Spleen (tissue), 11 donors: Measurements from ENCODE around the gene FHIT. TPM values are rescaled to one million over a fixed set of nuclear protein-coding genes. Genes with fewer than 3 reads are reported as not detected.
"Not testable (repeated sequence)": the region's sequence is repeated elsewhere in the genome, so short reads cannot be mapped to it uniquely, and the experiment has no call there.

ENCODE experiments used
- DNase-seq: peaks from one replicate; pipeline ENCODE4 v3.0.0-alpha.2; 2020
- H3K27ac ChIP-seq, 8 donors: fragments of 200-600 bp; sonication (generic) in 7 of 8; 1 replicate in 4 of 8; 2 replicates in 4 of 8; pipeline versions ENCODE4 v1.5.0 to v1.8.0; 2016 to 2021; ENCODE audit warnings: inconsistent platforms in 4 of 8, mild to moderate bottlenecking in 4 of 8, moderate library complexity in 1 of 8
- H3K27me3 ChIP-seq, 7 donors: fragments of 200-600 bp; sonication (generic) in 6 of 7; replicated peaks in 1 of 7; 1 replicate in 4 of 7; 2 replicates in 3 of 7; pipeline versions ENCODE4 v1.5.0 to v1.8.0; 2016 to 2021; ENCODE audit warnings: inconsistent platforms in 3 of 7, mild to moderate bottlenecking in 1 of 7
- H3K36me3 ChIP-seq, 6 donors: fragments of 200-600 bp; sonication (generic) in 5 of 6; 1 replicate in 4 of 6; 2 replicates in 2 of 6; pipeline versions ENCODE4 v1.5.0 to v1.8.0; 2016 to 2021; ENCODE audit warnings: inconsistent platforms in 2 of 6
- H3K4me1 ChIP-seq, 6 donors: fragments of 200-600 bp; sonication (generic) in 5 of 6; 1 replicate in 3 of 6; 2 replicates in 3 of 6; pipeline versions ENCODE4 v1.5.0 to v1.8.0; 2016 to 2021; ENCODE audit warnings: inconsistent platforms in 3 of 6
- H3K4me3 ChIP-seq, 8 donors: fragments of 200-600 bp; sonication (generic) in 7 of 8; 1 replicate in 4 of 8; 2 replicates in 4 of 8; pipeline versions ENCODE4 v1.5.0 to v1.8.0; 2016 to 2021; ENCODE audit warnings: inconsistent platforms in 4 of 8, mild to moderate bottlenecking in 4 of 8, moderate library complexity in 2 of 8
- H3K9me3 ChIP-seq, 8 donors: fragments of 200-600 bp; sonication (generic) in 7 of 8; 1 replicate in 4 of 8; 2 replicates in 4 of 8; pipeline versions ENCODE4 v1.5.0 to v1.8.0; 2016 to 2021; ENCODE audit warnings: inconsistent platforms in 4 of 8
- CTCF ChIP-seq, 11 experiments: fragments of 200-600 bp in 7 of 11; fragments of 450-650 bp in 4 of 11; sonication (generic) in 4 of 11; IDR thresholded peaks in 8 of 11; conservative IDR thresholded peaks in 3 of 11; 1 replicate in 7 of 11; 2 replicates in 4 of 11; pipeline versions ENCODE4 v1.4.0 to v1.8.0; 2016 to 2021; ENCODE audit warnings: antibody characterized with exemption in 11 of 11, inconsistent platforms in 4 of 11, mild to moderate bottlenecking in 1 of 11
- POLR2A ChIP-seq, 3 donors: fragments of 450-650 bp; IDR thresholded peaks; one replicate each; pipeline ENCODE4 v1.5.1; 2017; ENCODE audit warnings: antibody characterized with exemption in 3 of 3, mild to moderate bottlenecking in 1 of 3
- POLR2AphosphoS5 ChIP-seq, 3 donors: sonication (generic); formaldehyde crosslinking; IDR thresholded peaks; one replicate each; pipeline ENCODE4 v1.5.1; 2017; ENCODE audit warnings: antibody characterized with exemption in 3 of 3
- WGBS, 5 donors: extraction: QIAGEN DNeasy Blood & Tissue Kit in 3 of 5; methylation state at CpG; one replicate each; pipeline versions ENCODE4 v1.1.5 to v1.1.7; 2013 to 2018; 5-methylcytosine and 5-hydroxymethylcytosine counted together
- intact Hi-C: fragments of 100-400 bp; cut with DNase I; formaldehyde crosslinking; loops from one replicate; pipeline ENCODE4 v1.15.0; 2023; ENCODE audit warnings: low total_unique reads
- polyA plus RNA-seq, 3 donors: library from polyadenylated mRNA; stranded (reverse); fragments of 200-250 nt; gene quantifications; one replicate each; pipeline ENCODE4 v1.2.1, GENCODE V29; 2013
- total RNA-seq, 7 donors: library from RNA; depleted of rRNA in 3 of 7; stranded (reverse); fragments of >200 nt in 3 of 7; fragmentation: NEBNext Ultra II Directional in 4 of 7; extraction: Animal tissue kit (Norgen Biotek cat#: 25700) in 4 of 7; gene quantifications; one replicate each; pipeline versions ENCODE4 v1.1.0 to v1.2.1, GENCODE V29; 2016 to 2021
- donor health status: healthy with polysubstance abuse.
- donor health status: DM: no; HTN: no; CAD: no; lungs with moderate emphysema.
- donor health status: DM: no; HTN: no; CAD: no.
- donor health status: Bipolar disorder and iron deficiency.
- donor health status: healthy.
- donor health status: DM: no; HTN: no; CAD: no.
- donor health status: DM: yes; HTN: yes; CAD: no.

FHIT gene
- total and polyA plus RNA-seq, 10 donors, result 4.1 to 23.1 (median 12.2) TPM

DNA sequence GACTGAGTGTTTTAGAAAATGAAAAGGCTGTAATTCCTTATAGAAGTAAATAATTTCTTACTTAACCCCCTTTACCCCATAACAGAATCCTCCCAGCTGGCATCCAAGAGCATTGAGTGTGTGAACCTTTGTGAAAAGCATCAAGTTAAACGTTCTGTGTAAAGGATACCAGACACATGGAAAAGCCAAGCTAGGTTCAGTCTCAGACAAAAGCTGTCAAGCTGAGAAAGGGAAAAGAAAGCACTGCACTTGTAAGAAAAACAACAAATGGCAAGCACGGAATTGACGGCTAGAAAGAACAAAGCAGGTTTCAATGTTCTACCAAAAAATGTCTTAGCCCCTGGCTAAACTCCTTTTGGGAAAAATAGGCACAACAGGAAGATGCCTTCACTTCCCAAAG is 176.5 kb downstream of the FHIT start:
- WGBS, 5 donors, result 68 to 83% (median 81%) methylated on average over 3 of the region's 3 CpGs
- no peak for TF ChIP-seq POLR2AphosphoS5 (IDR thresholded peaks at IDR 0.05)
- no peak for TF ChIP-seq CTCF (IDR thresholded peaks at IDR 0.05 in 8 of 11, conservative IDR thresholded peaks at IDR 0.05 in 3 of 11)
- TF ChIP-seq POLR2A (IDR thresholded peaks at IDR 0.05), result no peak
- no peak overlapping the region for H3K4me3 ChIP-seq
- H3K9me3 ChIP-seq, result no peaks in the 10 kb centered on the region
- no peak for DNase-seq
- intact Hi-C loops, result no loop called here
- H3K36me3 ChIP-seq, result no peaks in the 10 kb centered on the region
- H3K27ac ChIP-seq, result no peak overlapping the region
- H3K4me1 ChIP-seq, result no peaks in the 10 kb centered on the region
- H3K27me3 ChIP-seq, result no peaks in the 10 kb centered on the region

DNA sequence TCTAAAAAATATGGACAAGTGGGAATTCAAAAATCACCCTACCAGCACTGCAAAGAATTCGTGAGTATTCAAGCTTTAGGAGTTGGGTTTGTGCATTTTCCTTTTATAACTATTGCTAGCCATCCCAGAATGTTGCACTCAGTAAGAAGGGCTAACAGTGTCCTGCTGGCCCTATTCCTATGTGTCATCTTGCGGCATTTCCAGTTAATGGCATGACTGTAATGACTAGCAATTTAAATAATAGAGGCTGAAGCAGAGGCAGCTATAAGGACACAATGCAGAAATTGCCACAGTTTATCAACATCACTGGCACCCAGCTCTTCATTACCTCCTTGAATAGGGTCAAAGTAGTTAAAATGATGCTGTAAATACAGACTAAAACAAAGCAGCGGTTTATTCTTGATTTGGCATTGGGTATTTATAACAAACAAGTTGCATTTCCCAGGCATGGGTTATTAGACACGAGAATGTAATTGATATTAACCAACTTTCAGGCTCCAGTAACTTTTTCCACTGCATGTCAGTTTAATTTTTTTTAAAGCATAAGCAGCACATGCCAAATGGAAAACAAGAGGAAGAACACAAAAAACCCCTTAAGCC is 177.6 kb downstream of the FHIT start:
- Histone ChIP-seq H3K9me3 (no peaks in the 10 kb centered on the region), H3K4me1 (no peaks in the 10 kb centered on the region), H3K27ac (no peak overlapping the region), H3K36me3 (no peaks in the 10 kb centered on the region), H3K27me3 (no peaks in the 10 kb centered on the region), H3K4me3 (no peak overlapping the region)
- intact Hi-C loops, result no loop called here
- no peak for TF ChIP-seq CTCF (IDR thresholded peaks at IDR 0.05 in 8 of 11, conservative IDR thresholded peaks at IDR 0.05 in 3 of 11)
- TF ChIP-seq POLR2AphosphoS5 (IDR thresholded peaks at IDR 0.05), result no peak
- DNase-seq, result no peak
- 78 to 84% (median 78%) methylated on average over 4 of the region's 4 CpGs for WGBS, 5 donors

DNA sequence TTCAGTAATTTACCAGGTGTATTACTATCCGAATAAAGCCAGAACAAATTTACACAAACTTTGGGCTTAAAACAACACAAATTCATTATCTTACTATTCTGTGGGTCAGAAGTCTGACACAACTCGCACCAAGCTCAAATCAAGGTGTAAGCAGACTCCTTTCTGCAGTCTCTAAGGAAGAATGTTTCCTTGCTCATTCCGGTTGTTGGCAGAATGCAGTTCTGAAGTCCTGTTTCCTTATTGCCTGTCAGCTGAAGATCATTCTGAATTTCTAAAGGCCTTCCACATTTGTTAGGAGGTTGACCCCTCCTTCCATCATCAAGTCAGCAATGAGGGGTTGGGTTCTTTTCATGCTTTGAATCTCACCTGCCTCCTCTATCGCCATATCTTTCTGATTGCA is 183.2 kb downstream of the FHIT start:
- no peaks in the 10 kb centered on the region for H3K27me3 ChIP-seq
- no peak overlapping the region for H3K27ac ChIP-seq
- H3K4me3 ChIP-seq, result no peak overlapping the region
- DNase-seq, result no peak
- WGBS, 5 donors, result 80 to 95% (median 87%) methylated on average over 4 of the region's 4 CpGs
- H3K4me1 ChIP-seq, result no peaks in the 10 kb centered on the region
- TF ChIP-seq POLR2AphosphoS5 (IDR thresholded peaks at IDR 0.05) (no peak), CTCF (IDR thresholded peaks at IDR 0.05 in 8 of 11, conservative IDR thresholded peaks at IDR 0.05 in 3 of 11) (no peak), POLR2A (IDR thresholded peaks at IDR 0.05) (no peak)
- intact Hi-C loops, result no loop called here
- peaks cover 0 to 8% (median 0%) of the 10 kb centered on the region in 8 donors for H3K9me3 ChIP-seq
- no peaks in the 10 kb centered on the region for H3K36me3 ChIP-seq

- DNase-seq, result no peak
- H3K36me3 ChIP-seq, result no peaks in the 10 kb centered on the region
- no peak for TF ChIP-seq CTCF (IDR thresholded peaks at IDR 0.05 in 8 of 11, conservative IDR thresholded peaks at IDR 0.05 in 3 of 11)
- TF ChIP-seq POLR2A (IDR thresholded peaks at IDR 0.05), result no peak
- no peaks in the 10 kb centered on the region for H3K4me1 ChIP-seq
- H3K27ac ChIP-seq, result no peak overlapping the region
- H3K9me3 ChIP-seq, result peaks cover 0 to 8% (median 0%) of the 10 kb centered on the region in 8 donors
- no peak overlapping the region for H3K4me3 ChIP-seq
- intact Hi-C loops, result no loop called here
- WGBS, 5 donors, result 88 to 91% (median 89%) methylated on average over 2 of the region's 2 CpGs
- H3K27me3 ChIP-seq, result no peaks in the 10 kb centered on the region
Measured at GRCh38 chr3:61066800-61067199, 184.5 kb downstream of the FHIT start.

- H3K4me1 ChIP-seq, H3K4me3 ChIP-seq, H3K9me3 ChIP-seq, intact Hi-C loops, H3K27ac ChIP-seq, H3K27me3 ChIP-seq, H3K36me3 ChIP-seq, DNase-seq: not testable (repeated sequence)
- WGBS, 5 donors, result 90 to 98% (median 92%) methylated on average over 2 of the region's 2 CpGs
Measured at GRCh38 chr3:61066222-61066621, 185.0 kb downstream of the FHIT start.
